Thyroid gland (tissue), 4 donors: Measurements from ENCODE around the gene ZNF385B.

Source experiments
- POLR2A ChIP-seq, 2 donors: fragments of 450-650 bp; IDR thresholded peaks; one replicate each; pipeline ENCODE4 v1.6.1; 2017; ENCODE audit warnings: antibody characterized with exemption in 2 of 2, mild to moderate bottlenecking in 2 of 2, moderate library complexity in 1 of 2
- TF ChIP-seq, protein P1 (sequence below), 6 experiments: fragments of 200-600 bp in 3 of 6; fragments of 450-650 bp in 3 of 6; sonication (generic) in 3 of 6; IDR thresholded peaks; one replicate each; pipeline ENCODE4 v1.5.1; 2016 to 2019; ENCODE audit warnings: antibody characterized with exemption in 6 of 6, mild to moderate bottlenecking in 2 of 6, inconsistent platforms in 1 of 6, moderate library complexity in 1 of 6

DNA sequence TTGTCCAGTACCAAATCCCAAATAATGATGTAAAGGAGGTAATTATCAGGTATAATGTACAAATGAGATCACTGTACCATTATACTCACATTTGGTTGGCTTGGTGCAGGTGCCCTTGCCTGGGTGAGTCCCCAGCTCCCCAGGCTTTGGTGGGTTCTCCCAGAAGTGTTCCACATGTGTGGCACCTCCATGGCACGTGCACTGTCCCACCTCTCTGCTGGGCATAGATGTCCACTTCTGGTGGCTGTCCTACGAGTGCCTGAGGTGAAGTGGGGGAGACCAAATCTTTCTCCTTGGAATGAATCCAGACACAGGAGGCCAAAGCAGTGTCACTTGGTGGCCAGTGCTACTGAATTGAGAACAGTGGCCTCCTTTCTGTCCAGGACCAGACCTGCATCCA is 434.3 kb downstream of the ZNF385B start:
- TF ChIP-seq, protein P1, sequence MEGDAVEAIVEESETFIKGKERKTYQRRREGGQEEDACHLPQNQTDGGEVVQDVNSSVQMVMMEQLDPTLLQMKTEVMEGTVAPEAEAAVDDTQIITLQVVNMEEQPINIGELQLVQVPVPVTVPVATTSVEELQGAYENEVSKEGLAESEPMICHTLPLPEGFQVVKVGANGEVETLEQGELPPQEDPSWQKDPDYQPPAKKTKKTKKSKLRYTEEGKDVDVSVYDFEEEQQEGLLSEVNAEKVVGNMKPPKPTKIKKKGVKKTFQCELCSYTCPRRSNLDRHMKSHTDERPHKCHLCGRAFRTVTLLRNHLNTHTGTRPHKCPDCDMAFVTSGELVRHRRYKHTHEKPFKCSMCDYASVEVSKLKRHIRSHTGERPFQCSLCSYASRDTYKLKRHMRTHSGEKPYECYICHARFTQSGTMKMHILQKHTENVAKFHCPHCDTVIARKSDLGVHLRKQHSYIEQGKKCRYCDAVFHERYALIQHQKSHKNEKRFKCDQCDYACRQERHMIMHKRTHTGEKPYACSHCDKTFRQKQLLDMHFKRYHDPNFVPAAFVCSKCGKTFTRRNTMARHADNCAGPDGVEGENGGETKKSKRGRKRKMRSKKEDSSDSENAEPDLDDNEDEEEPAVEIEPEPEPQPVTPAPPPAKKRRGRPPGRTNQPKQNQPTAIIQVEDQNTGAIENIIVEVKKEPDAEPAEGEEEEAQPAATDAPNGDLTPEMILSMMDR (IDR thresholded peaks at IDR 0.05) = no peak
- TF ChIP-seq POLR2A (IDR thresholded peaks at IDR 0.05) = no peak
